ENCODE data around the gene NOL6. TPM values are rescaled to one million over a fixed set of nuclear protein-coding genes. Genes with fewer than 3 reads are reported as not detected.
"Not testable (repeated sequence)": the region's sequence is repeated elsewhere in the genome, so short reads cannot be mapped to it uniquely, and the experiment has no call there.

Gene NOL6
- total and polyA plus RNA-seq, 10 of the 15 experiments (the other 5 are each of a cell fraction or from before 2014, with no cell fraction given), result 8.3 to 53.2 (median 33.1) TPM

- TF ChIP-seq, protein P1, sequence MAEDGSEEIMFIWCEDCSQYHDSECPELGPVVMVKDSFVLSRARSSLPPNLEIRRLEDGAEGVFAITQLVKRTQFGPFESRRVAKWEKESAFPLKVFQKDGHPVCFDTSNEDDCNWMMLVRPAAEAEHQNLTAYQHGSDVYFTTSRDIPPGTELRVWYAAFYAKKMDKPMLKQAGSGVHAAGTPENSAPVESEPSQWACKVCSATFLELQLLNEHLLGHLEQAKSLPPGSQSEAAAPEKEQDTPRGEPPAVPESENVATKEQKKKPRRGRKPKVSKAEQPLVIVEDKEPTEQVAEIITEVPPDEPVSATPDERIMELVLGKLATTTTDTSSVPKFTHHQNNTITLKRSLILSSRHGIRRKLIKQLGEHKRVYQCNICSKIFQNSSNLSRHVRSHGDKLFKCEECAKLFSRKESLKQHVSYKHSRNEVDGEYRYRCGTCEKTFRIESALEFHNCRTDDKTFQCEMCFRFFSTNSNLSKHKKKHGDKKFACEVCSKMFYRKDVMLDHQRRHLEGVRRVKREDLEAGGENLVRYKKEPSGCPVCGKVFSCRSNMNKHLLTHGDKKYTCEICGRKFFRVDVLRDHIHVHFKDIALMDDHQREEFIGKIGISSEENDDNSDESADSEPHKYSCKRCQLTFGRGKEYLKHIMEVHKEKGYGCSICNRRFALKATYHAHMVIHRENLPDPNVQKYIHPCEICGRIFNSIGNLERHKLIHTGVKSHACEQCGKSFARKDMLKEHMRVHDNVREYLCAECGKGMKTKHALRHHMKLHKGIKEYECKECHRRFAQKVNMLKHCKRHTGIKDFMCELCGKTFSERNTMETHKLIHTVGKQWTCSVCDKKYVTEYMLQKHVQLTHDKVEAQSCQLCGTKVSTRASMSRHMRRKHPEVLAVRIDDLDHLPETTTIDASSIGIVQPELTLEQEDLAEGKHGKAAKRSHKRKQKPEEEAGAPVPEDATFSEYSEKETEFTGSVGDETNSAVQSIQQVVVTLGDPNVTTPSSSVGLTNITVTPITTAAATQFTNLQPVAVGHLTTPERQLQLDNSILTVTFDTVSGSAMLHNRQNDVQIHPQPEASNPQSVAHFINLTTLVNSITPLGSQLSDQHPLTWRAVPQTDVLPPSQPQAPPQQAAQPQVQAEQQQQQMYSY (CRISPR knock-in tag; IDR thresholded peaks at IDR 0.05), result no peak
- TF ChIP-seq MTA2 (IDR thresholded peaks at IDR 0.05; ENCODE audit: low read depth) (no peak), PML (IDR thresholded peaks at IDR 0.05; ENCODE audit: low read length) (no peak), SPI1 (IDR thresholded peaks at IDR 0.05; ENCODE audit: borderline replicate concordance, insufficient read depth, low read depth, low read length) (no peak), HSF1 (IDR thresholded peaks at IDR 0.05; ENCODE audit: low read depth, low read length) (no peak), CREM (IDR thresholded peaks at IDR 0.05; ENCODE audit: low read depth) (no peak), SREBF1 (IDR thresholded peaks at IDR 0.05; ENCODE audit: low read length) (no peak), CBFB (IDR thresholded peaks at IDR 0.05; ENCODE audit: low read depth) (no peak)
- TF ChIP-seq, protein P2, sequence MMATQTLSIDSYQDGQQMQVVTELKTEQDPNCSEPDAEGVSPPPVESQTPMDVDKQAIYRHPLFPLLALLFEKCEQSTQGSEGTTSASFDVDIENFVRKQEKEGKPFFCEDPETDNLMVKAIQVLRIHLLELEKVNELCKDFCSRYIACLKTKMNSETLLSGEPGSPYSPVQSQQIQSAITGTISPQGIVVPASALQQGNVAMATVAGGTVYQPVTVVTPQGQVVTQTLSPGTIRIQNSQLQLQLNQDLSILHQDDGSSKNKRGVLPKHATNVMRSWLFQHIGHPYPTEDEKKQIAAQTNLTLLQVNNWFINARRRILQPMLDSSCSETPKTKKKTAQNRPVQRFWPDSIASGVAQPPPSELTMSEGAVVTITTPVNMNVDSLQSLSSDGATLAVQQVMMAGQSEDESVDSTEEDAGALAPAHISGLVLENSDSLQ (IDR thresholded peaks at IDR 0.05), result no peak
Observed at GRCh38 chr9:33517373-33517772, 43.6 kb upstream of the NOL6 start (continued).

DNA sequence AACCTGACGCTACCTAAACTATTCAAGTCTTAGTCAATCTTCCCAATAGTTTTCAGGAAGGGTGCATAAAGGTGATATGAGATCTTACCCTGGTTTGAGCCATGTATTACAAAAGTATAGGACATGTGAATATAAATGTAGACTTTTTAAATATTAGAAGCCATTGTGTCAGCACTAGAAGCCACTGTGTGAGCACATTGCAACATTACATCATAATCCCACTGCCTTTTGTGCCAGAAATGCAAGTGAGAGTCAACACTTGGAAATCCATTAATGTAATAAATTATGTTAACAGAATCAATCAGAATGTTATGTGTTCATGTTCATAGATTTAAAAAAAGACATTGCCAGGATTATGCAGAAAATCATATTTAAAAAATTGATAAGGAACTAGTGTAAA, 42.7 kb upstream of the NOL6 start:
- FAIRE-seq; H2AFZ ChIP-seq (ENCODE audit: control insufficient read depth, low read depth, low read length); RAD21 ChIA-PET (ENCODE audit: unreplicated experiment); H3K27ac ChIP-seq (ENCODE audit: control insufficient read depth, insufficient read depth); H3K4me3 ChIP-seq; H3K79me2 ChIP-seq (ENCODE audit: control insufficient read depth, insufficient read depth, low read length); H3K9me3 ChIP-seq (replicated peaks; ENCODE audit: control insufficient read depth, insufficient read depth, low read length); SMC1A ChIA-PET (ENCODE audit: uncharacterized antibody, unreplicated experiment); H3K4me1 ChIP-seq (ENCODE audit: control insufficient read depth, insufficient read depth, low read length); ATAC-seq; intact Hi-C loops (cut with micrococcal nuclease; ENCODE audit: unreplicated experiment); H3K4me2 ChIP-seq (ENCODE audit: control insufficient read depth, insufficient read depth); in situ Hi-C loops (cut with MboI); H3K9ac ChIP-seq (ENCODE audit: control insufficient read depth, insufficient read depth, low read length); H3K36me3 ChIP-seq (ENCODE audit: control insufficient read depth in 2 of 2, insufficient read depth in 2 of 2, low read length in 1 of 2); POLR2A ChIA-PET; BruUV-seq (replicated peaks); H4K20me1 ChIP-seq (ENCODE audit: control insufficient read depth, insufficient read depth); H3K27me3 ChIP-seq (replicated peaks in 1 of 2; ENCODE audit: control insufficient read depth in 2 of 2, insufficient read depth in 2 of 2, low read length in 1 of 2); DNase-seq (ENCODE audit: low read depth, low spot score): not testable (repeated sequence)
- CTCF ChIA-PET, result interaction anchor here (0.6 kb wide), 1 partner anchor 14 kb away, joined by 4 read pairs; no protein-coding TSS in a partner anchor
- 50% methylated on average over 1 of the region's 1 CpG for WGBS (ENCODE audit: insufficient coverage, insufficient replicate concordance, low lambda C conversion rate, missing lambda C conversion rate)

- ATAC-seq; H2AFZ ChIP-seq (ENCODE audit: control insufficient read depth, low read depth, low read length); H3K4me2 ChIP-seq (ENCODE audit: control insufficient read depth, insufficient read depth); H3K9ac ChIP-seq (ENCODE audit: control insufficient read depth, insufficient read depth, low read length); H3K27ac ChIP-seq (ENCODE audit: control insufficient read depth, insufficient read depth); DNase-seq (ENCODE audit: low read depth, low spot score); H3K9me3 ChIP-seq (replicated peaks; ENCODE audit: control insufficient read depth, insufficient read depth, low read length); intact Hi-C loops (cut with micrococcal nuclease; ENCODE audit: unreplicated experiment); H3K4me1 ChIP-seq (ENCODE audit: control insufficient read depth, insufficient read depth, low read length); CTCF ChIA-PET; H3K4me3 ChIP-seq; SMC1A ChIA-PET (ENCODE audit: uncharacterized antibody, unreplicated experiment); H3K36me3 ChIP-seq (ENCODE audit: control insufficient read depth in 2 of 2, insufficient read depth in 2 of 2, low read length in 1 of 2); FAIRE-seq; BruUV-seq (replicated peaks); H3K27me3 ChIP-seq (replicated peaks in 1 of 2; ENCODE audit: control insufficient read depth in 2 of 2, insufficient read depth in 2 of 2, low read length in 1 of 2); in situ Hi-C loops (cut with MboI); POLR2A ChIA-PET; RAD21 ChIA-PET (ENCODE audit: unreplicated experiment); H4K20me1 ChIP-seq (ENCODE audit: control insufficient read depth, insufficient read depth); H3K79me2 ChIP-seq (ENCODE audit: control insufficient read depth, insufficient read depth, low read length): not testable (repeated sequence)
- 29% methylated on average over 2 of the region's 2 CpGs for WGBS (ENCODE audit: insufficient coverage, insufficient replicate concordance, low lambda C conversion rate, missing lambda C conversion rate)
Observed at GRCh38 chr9:33515342-33515995, 41.7 kb upstream of the NOL6 start.

Data from GM12878 (cell line).